Esophagus squamous epithelium (tissue), 5 donors: Measurements from ENCODE around the gene LRRC63. TPM values are rescaled to one million over a fixed set of nuclear protein-coding genes. Genes with fewer than 3 reads are reported as not detected.
"Not testable (repeated sequence)": the region's sequence is repeated elsewhere in the genome, so short reads cannot be mapped to it uniquely, and the experiment has no call there.

Source experiments
- DNase-seq: peaks from one replicate; lab custom pipeline; 2025; lab: John Stamatoyannopoulos, UW
- H3K27ac ChIP-seq, 4 donors: fragments of 200-600 bp; sonication (generic); one replicate each; pipeline ENCODE4 v1.5.1; 2016 to 2019; ENCODE audit warnings: mild to moderate bottlenecking in 1 of 4
- H3K27me3 ChIP-seq, 4 donors: fragments of 200-600 bp; sonication (generic); 1 replicate in 3 of 4; 2 replicates in 1 of 4; pipeline versions ENCODE4 v1.5.1 to v1.6.0; 2017 to 2021; ENCODE audit warnings: antibody characterized with exemption in 1 of 4
- H3K36me3 ChIP-seq, 3 donors: fragments of 200-600 bp; sonication (generic); one replicate each; pipeline ENCODE4 v1.5.1; 2016 to 2019
- H3K4me1 ChIP-seq, 3 donors: fragments of 200-600 bp; sonication (generic); one replicate each; pipeline ENCODE4 v1.5.1; 2017 to 2019
- H3K4me3 ChIP-seq, 4 donors: fragments of 200-600 bp; sonication (generic); 1 replicate in 3 of 4; 2 replicates in 1 of 4; pipeline ENCODE4 v1.5.1; 2016 to 2019; ENCODE audit warnings: mild to moderate bottlenecking in 2 of 4, moderate library complexity in 1 of 4
- H3K9me3 ChIP-seq, 3 donors: fragments of 200-600 bp; sonication (generic); one replicate each; pipeline ENCODE4 v1.5.1; 2016 to 2019
- POLR2A ChIP-seq, 4 donors: fragments of 450-650 bp; IDR thresholded peaks; one replicate each; pipeline ENCODE4 v1.6.1; 2017; ENCODE audit warnings: antibody characterized with exemption in 4 of 4, mild to moderate bottlenecking in 4 of 4, moderate library complexity in 3 of 4
- WGBS, 2 donors: methylation state at CpG; one replicate each; pipeline ENCODE4 v1.1.5; 2018; 5-methylcytosine and 5-hydroxymethylcytosine counted together
- intact Hi-C: fragments of 100-400 bp; cut with DNase I; formaldehyde crosslinking; loops from one replicate; pipeline ENCODE4 v1.15.0; 2022
- total RNA-seq, 4 donors: library from RNA; depleted of rRNA; stranded (reverse); fragments of >200 nt; gene quantifications; one replicate each; pipeline ENCODE4 v1.1.0, GENCODE V29; 2016
- TF ChIP-seq, protein P1 (sequence below), 6 experiments: fragments of 450-650 bp in 4 of 6; fragments of 200-600 bp in 2 of 6; sonication (generic) in 2 of 6; IDR thresholded peaks; one replicate each; pipeline ENCODE4 v1.5.1; 2016 to 2019; ENCODE audit warnings: antibody characterized with exemption in 6 of 6, mild to moderate bottlenecking in 4 of 6, moderate library complexity in 4 of 6
- donor health status: DM: yes; HTN: yes; CAD: no.

The LRRC63 gene, protein sequence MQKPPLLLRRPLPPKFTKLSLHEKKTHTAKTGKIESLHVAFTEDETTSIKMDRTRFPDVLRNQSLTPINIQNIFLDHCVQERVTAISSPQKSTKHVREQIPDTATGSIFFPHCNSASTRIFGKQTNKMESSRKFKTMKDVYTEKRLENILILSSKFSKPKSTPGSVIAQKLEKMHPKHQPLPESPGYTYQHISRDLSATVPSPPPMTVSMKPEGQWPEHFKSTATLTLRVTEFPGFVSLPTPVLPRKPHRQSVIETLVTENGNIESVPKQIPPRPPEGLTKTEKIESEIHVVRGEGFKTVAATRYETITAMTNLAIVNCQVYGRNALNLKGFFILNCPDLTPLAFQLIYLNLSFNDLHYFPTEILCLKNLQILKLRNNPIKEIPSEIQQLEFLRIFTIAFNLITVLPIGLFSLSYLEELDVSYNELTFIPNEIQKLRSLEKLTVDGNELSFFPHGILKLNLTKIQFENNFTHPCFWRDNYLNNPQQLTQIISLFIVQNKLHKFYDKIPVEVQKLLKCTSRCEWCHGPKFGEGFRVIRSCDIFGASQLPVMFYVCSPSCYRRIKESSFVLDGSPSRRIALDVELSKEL
- total RNA-seq = not detected

- Histone ChIP-seq H3K27ac (peak within 1 kb of the TSS in 3 of 4 donors; percentile 21 to 48 (median 26)), H3K27me3 (no peaks in the 10 kb centered on the region), H3K36me3 (no peaks in the 10 kb centered on the region), H3K4me3 (peak within 1 kb of the TSS; percentile 17 to 61 (median 46)), H3K4me1 (peaks cover 7 to 17% (median 10%) of the 10 kb centered on the region in 3 donors), H3K9me3 (no peaks in the 10 kb centered on the region)
- peak in 3 of 4 donors; percentile 11 to 61 (median 36) for TF ChIP-seq POLR2A (IDR thresholded peaks at IDR 0.05)
- TF ChIP-seq, protein P1, sequence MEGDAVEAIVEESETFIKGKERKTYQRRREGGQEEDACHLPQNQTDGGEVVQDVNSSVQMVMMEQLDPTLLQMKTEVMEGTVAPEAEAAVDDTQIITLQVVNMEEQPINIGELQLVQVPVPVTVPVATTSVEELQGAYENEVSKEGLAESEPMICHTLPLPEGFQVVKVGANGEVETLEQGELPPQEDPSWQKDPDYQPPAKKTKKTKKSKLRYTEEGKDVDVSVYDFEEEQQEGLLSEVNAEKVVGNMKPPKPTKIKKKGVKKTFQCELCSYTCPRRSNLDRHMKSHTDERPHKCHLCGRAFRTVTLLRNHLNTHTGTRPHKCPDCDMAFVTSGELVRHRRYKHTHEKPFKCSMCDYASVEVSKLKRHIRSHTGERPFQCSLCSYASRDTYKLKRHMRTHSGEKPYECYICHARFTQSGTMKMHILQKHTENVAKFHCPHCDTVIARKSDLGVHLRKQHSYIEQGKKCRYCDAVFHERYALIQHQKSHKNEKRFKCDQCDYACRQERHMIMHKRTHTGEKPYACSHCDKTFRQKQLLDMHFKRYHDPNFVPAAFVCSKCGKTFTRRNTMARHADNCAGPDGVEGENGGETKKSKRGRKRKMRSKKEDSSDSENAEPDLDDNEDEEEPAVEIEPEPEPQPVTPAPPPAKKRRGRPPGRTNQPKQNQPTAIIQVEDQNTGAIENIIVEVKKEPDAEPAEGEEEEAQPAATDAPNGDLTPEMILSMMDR (IDR thresholded peaks at IDR 0.05) = no peak
- 4% methylated on average over 30 to 31 of the region's 53 CpGs for WGBS, 2 donors
- peak; percentile 25 for DNase-seq
- intact Hi-C loops = no loop called here
Observed at GRCh38 chr13:46211483-46212351, at the start of gene LRRC63. Gene LRRC63, plus strand, starts transcription at chr13:46211928. Its CDS starts 1,107 bp downstream, at chr13:46213035.

GRCh38 chr13:46162741-46163140, 49.0 kb upstream of the LRRC63 start:
- DNase-seq, H3K4me3 ChIP-seq, H3K4me1 ChIP-seq, H3K27ac ChIP-seq, intact Hi-C loops, H3K36me3 ChIP-seq, H3K9me3 ChIP-seq: not testable (repeated sequence)
- WGBS, 2 donors = no CpG with 5 or more reads among the region's 36 CpGs
- H3K27me3 ChIP-seq = peaks cover 0 to 14% (median 0%) of the 10 kb centered on the region in 4 donors

DNA sequence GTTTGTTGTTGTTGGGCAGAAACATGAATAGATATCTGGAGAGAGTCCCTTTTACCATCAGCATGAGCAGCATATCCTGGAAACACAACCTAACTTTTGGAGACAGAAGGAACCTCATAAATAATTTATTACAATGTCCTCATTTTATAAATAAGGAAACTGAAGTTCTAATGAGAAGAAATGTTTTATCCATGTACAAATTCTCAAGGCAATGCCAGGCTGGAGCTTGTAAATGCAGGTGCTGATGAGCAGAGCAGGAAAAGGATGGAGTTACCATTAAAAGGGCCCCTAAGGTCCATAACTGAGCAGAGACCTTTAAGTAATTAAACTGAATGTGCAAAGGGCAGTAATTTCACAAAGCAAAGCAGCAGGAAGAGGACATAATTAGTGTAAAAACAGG, 47.1 kb upstream of the LRRC63 start:
- intact Hi-C loops = no loop called here
- H3K27me3 ChIP-seq = peaks cover 0 to 13% (median 0%) of the 10 kb centered on the region in 4 donors
- DNase-seq = no peak
- H3K36me3 ChIP-seq = no peaks in the 10 kb centered on the region
- H3K9me3 ChIP-seq = no peaks in the 10 kb centered on the region
- no peak overlapping the region for H3K27ac ChIP-seq
- no peak overlapping the region for H3K4me3 ChIP-seq
- peaks cover 0 to 19% (median 0%) of the 10 kb centered on the region in 3 donors for H3K4me1 ChIP-seq
- TF ChIP-seq POLR2A (IDR thresholded peaks at IDR 0.05) = no peak
- TF ChIP-seq, protein P1 (IDR thresholded peaks at IDR 0.05) = no peak

DNA sequence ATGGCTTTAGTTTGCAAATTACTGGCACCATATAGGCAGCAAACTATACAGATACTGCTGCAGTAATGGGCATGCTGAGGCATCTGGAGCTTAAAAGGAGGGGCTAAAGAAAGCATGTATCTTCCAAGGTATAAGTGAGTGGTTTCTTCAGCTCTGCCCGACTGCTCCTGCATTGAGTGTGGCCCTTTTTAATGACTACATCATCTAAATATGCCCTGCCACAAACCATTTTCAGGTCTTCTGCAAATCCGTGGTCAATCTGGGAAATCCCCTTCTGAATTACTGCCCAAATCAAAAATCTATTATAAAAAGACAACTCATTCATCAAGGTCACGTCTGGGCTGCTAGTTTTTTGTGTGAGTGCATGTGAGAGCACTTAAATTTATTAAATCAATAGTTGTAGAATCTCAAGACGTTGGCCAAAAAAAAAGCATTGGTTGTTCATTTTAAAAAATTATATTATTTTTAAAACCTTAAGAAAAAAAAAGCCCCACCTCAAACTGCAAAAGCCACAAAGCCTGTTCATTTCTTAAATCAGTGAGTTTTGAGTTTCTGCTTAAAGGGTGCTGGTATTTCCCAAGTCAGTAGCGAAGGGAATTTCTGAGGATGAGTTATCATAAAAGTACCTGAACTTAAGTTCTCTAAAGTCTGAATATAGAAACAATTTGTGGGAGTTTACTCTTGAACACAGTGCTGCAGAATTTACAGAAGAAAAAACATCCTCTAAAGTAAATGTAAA, 46.1 kb upstream of the LRRC63 start:
- TF ChIP-seq, protein P1 (IDR thresholded peaks at IDR 0.05) = no peak
- no peak for TF ChIP-seq POLR2A (IDR thresholded peaks at IDR 0.05)
- no peak overlapping the region for H3K4me3 ChIP-seq
- intact Hi-C loops = no loop called here
- 22 to 23% methylated on average over 5 of the region's 5 CpGs for WGBS, 2 donors
- H3K9me3 ChIP-seq = no peaks in the 10 kb centered on the region
- peaks cover 0 to 6% (median 0%) of the 10 kb centered on the region in 4 donors for H3K27me3 ChIP-seq
- no peak for DNase-seq
- H3K4me1 ChIP-seq = peaks cover 0 to 21% (median 0%) of the 10 kb centered on the region in 3 donors
- no peak overlapping the region for H3K27ac ChIP-seq
- H3K36me3 ChIP-seq = no peaks in the 10 kb centered on the region

DNA sequence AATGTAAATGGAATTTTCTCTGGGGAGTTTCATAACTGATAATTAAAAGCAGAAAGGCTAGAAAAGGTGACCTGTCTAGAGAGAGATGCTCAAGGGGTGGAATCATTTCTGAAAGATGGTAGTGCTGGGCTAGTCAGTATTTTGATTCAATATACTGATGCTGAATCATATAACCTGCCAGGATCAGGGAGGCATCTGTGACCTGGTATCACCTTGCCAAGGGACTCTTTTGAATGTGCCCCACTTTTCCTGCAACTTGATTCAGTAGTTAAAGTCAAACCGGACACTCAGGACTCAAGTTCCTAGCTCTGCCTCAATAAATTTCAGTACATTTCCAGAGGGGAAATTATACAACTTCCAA, 45.5 kb upstream of the LRRC63 start:
- intact Hi-C loops = no loop called here
- 62 to 81% methylated on average over 1 of the region's 1 CpG for WGBS, 2 donors
- Histone ChIP-seq H3K4me1 (peaks cover 0 to 23% (median 0%) of the 10 kb centered on the region in 3 donors), H3K27ac (no peak overlapping the region), H3K9me3 (no peaks in the 10 kb centered on the region), H3K27me3 (peaks cover 0 to 6% (median 0%) of the 10 kb centered on the region in 4 donors), H3K4me3 (no peak overlapping the region), H3K36me3 (no peaks in the 10 kb centered on the region)
- DNase-seq = no peak
- no peak for TF ChIP-seq POLR2A (IDR thresholded peaks at IDR 0.05)
- TF ChIP-seq, protein P1 (IDR thresholded peaks at IDR 0.05) = no peak
